Right cardiac atrium (tissue), 5 donors: ENCODE results near the gene GCNA. TPM values are rescaled to one million over a fixed set of nuclear protein-coding genes. Genes with fewer than 3 reads are reported as not detected.

ENCODE experiments used
- polyA plus RNA-seq: library from polyadenylated mRNA; stranded (reverse); fragments of 200-250 nt; gene quantifications from one replicate; pipeline ENCODE4 v1.2.3, GENCODE V29; 2013
- total RNA-seq, 4 donors: library from RNA; stranded (reverse); fragmentation: NEBNext Ultra II Directional; extraction: Animal tissue kit (Norgen Biotek cat#: 25700); gene quantifications; one replicate each; pipeline ENCODE4 v1.2.1, GENCODE V29; 2021
- donor health status: healthy with polysubstance abuse.
- donor health status: DM: no; HTN: yes; CAD: no.
- donor health status: DM: no; HTN: no; CAD: no.
- donor health status: DM: no; HTN: yes; CAD: no; lungs with severe emphysema.
- donor health status: DM: yes; HTN: yes; CAD: no.

The GCNA gene
- total and polyA plus RNA-seq, 5 donors, result 0.81 to 2.0 (median 1.6) TPM

Other genes starting within 250 kb of the GCNA start
- 10 to 100 TPM; 21.2 to 22.8 (median 22.1) TPM for gene TAF1, start 212.1 kb upstream of the GCNA start, total RNA-seq
- gene TAF1, start 212.1 kb upstream of the GCNA start, polyA plus RNA-seq, result 8.6 TPM
- 10 to 100 TPM; 67.8 to 94.4 (median 81.4) TPM for gene OGT, start 45.3 kb upstream of the GCNA start, total RNA-seq
- 30.3 TPM for gene OGT, start 45.3 kb upstream of the GCNA start, polyA plus RNA-seq
- under 1 TPM; 0.20 to 0.51 (median 0.29) TPM for gene CXCR3, start 40.1 kb downstream of the GCNA start, total RNA-seq
- 0.07 TPM for gene CXCR3, start 40.1 kb downstream of the GCNA start, polyA plus RNA-seq
- gene CXorf49, start 139.8 kb downstream of the GCNA start, total RNA-seq, result not detected
- gene CXorf49, start 139.8 kb downstream of the GCNA start, polyA plus RNA-seq, result not detected
- gene CXorf49B, start 184.9 kb downstream of the GCNA start, total RNA-seq, result not detected
- not detected for gene CXorf49B, start 184.9 kb downstream of the GCNA start, polyA plus RNA-seq